Measurements from ENCODE around the gene PLOD1.
"Not testable (repeated sequence)": the region's sequence is repeated elsewhere in the genome, so short reads cannot be mapped to it uniquely, and the experiment has no call there.

PLOD1 gene

GRCh38 chr1:12005488-12006166 lies 71.1 kb downstream of the PLOD1 start:
- DNase-seq (ENCODE audit: low read depth in 2 of 2): no peak

GRCh38 chr1:12006167-12006921 lies 71.8 kb downstream of the PLOD1 start:
- no peak for DNase-seq (ENCODE audit: low read depth in 2 of 2)

- no peak for DNase-seq (ENCODE audit: low read depth in 2 of 2)
Observed at GRCh38 chr1:12007204-12007603, 72.7 kb downstream of the PLOD1 start.

GRCh38 chr1:12008355-12008754 lies 73.8 kb downstream of the PLOD1 start:
- not testable (repeated sequence) for DNase-seq (ENCODE audit: low read depth in 2 of 2)

GRCh38 chr1:12009318-12009947 lies 74.9 kb downstream of the PLOD1 start:
- DNase-seq (ENCODE audit: low read depth in 2 of 2): no peak

GRCh38 chr1:12010746-12011570 lies 76.4 kb downstream of the PLOD1 start:
- no peak for DNase-seq (ENCODE audit: low read depth in 2 of 2)

- no peak for DNase-seq (ENCODE audit: low read depth in 2 of 2)
Observed at GRCh38 chr1:12011998-12012397, 77.5 kb downstream of the PLOD1 start.

- DNase-seq (ENCODE audit: low read depth in 2 of 2): no peak
Observed at GRCh38 chr1:12012560-12013316, 78.2 kb downstream of the PLOD1 start.

- no peak for DNase-seq (ENCODE audit: low read depth in 2 of 2)
Observed at GRCh38 chr1:12014141-12014991, 79.8 kb downstream of the PLOD1 start.

- no peak for DNase-seq (ENCODE audit: low read depth in 2 of 2)
Observed at GRCh38 chr1:12015001-12015491, 80.5 kb downstream of the PLOD1 start.

- no peak for DNase-seq (ENCODE audit: low read depth in 2 of 2)
Observed at GRCh38 chr1:12015499-12015898, 81.0 kb downstream of the PLOD1 start.

GRCh38 chr1:12016182-12016581 lies 81.7 kb downstream of the PLOD1 start:
- no peak for DNase-seq (ENCODE audit: low read depth in 2 of 2)

GRCh38 chr1:12019858-12020509 lies 85.5 kb downstream of the PLOD1 start:
- DNase-seq (ENCODE audit: low read depth in 2 of 2): no peak

GRCh38 chr1:12021616-12022015 lies 87.1 kb downstream of the PLOD1 start:
- DNase-seq (ENCODE audit: low read depth in 2 of 2): no peak

- DNase-seq (ENCODE audit: low read depth in 2 of 2): no peak
Observed at GRCh38 chr1:12022036-12022435, 87.5 kb downstream of the PLOD1 start.
